ENCODE data around the gene KLHDC8A.

Gene KLHDC8A

GRCh38 chr1:205375835-205376545 lies 19.3 kb upstream of the KLHDC8A start:
- DNase-seq (ENCODE audit: low spot score) = no peak
- TF ChIP-seq, protein P1, sequence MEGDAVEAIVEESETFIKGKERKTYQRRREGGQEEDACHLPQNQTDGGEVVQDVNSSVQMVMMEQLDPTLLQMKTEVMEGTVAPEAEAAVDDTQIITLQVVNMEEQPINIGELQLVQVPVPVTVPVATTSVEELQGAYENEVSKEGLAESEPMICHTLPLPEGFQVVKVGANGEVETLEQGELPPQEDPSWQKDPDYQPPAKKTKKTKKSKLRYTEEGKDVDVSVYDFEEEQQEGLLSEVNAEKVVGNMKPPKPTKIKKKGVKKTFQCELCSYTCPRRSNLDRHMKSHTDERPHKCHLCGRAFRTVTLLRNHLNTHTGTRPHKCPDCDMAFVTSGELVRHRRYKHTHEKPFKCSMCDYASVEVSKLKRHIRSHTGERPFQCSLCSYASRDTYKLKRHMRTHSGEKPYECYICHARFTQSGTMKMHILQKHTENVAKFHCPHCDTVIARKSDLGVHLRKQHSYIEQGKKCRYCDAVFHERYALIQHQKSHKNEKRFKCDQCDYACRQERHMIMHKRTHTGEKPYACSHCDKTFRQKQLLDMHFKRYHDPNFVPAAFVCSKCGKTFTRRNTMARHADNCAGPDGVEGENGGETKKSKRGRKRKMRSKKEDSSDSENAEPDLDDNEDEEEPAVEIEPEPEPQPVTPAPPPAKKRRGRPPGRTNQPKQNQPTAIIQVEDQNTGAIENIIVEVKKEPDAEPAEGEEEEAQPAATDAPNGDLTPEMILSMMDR (IDR thresholded peaks at IDR 0.05; ENCODE audit: extremely low read depth, missing control alignments) = no peak

DNA sequence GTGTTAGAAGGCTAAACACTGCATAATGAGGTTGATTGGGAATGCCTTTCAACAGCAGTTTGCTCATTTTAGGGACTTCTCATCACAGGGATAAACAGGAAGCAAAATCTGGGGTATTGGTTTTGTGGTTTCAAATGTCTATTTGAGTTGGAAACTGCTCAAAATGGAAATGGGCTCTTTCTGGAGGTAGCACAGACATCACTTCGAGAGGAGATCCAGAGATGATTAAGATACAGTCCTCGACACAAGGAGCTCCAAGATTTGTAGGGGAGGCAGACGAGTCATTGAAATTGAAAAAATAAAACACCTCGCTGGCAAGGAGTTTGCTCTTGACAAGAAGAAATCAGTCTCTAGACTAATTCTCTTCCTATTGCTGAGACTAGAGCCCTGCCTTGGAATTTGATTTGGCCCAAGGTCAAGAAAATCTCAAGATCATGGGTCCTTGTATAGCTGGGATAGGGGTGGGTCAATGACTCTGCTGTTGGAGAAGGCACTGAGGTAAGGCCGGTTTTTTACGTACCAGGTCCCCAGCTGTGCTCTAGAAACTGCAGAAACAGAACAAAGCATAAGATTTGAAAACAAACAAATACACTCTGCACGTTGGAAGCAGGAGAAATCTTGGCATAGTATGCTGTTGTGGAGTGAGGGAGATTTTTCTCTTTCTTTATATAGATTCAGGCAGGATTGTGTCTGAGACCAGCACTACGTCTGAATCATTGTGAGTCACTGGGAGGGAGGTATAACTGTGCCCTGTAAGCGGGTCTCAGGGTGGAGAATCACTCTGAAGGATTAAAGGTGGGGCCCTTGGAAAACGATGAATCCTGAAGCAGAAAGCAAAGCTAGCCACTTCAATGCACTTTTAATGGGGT lies 17.7 kb upstream of the KLHDC8A start:
- DNase-seq (ENCODE audit: low spot score) = no peak
- TF ChIP-seq, protein P1 (IDR thresholded peaks at IDR 0.05; ENCODE audit: extremely low read depth, missing control alignments) = no peak

DNA sequence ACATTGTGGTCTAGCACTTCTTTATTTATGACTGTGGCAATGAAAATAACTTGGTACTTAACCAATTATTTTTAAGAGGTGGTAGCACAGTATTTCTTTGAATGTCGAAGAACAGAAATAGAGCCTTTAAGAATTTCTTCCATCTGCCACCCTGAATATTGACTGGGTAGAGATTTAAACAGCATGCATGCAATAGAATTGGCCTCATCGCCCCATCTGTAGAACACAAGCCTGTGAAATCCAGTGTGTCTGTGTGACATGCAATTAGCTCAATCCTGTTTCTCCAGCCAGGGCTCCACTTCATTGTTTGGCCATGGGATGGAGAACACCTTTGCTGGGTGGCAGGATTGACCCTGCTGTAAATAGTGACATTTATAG lies 17.1 kb upstream of the KLHDC8A start:
- TF ChIP-seq, protein P1 (IDR thresholded peaks at IDR 0.05; ENCODE audit: extremely low read depth, missing control alignments) = no peak
- DNase-seq (ENCODE audit: low spot score) = no peak

GRCh38 chr1:205373022-205373797 lies 16.5 kb upstream of the KLHDC8A start:
- DNase-seq (ENCODE audit: low spot score) = no peak
- TF ChIP-seq, protein P1 (IDR thresholded peaks at IDR 0.05; ENCODE audit: extremely low read depth, missing control alignments) = no peak

DNA sequence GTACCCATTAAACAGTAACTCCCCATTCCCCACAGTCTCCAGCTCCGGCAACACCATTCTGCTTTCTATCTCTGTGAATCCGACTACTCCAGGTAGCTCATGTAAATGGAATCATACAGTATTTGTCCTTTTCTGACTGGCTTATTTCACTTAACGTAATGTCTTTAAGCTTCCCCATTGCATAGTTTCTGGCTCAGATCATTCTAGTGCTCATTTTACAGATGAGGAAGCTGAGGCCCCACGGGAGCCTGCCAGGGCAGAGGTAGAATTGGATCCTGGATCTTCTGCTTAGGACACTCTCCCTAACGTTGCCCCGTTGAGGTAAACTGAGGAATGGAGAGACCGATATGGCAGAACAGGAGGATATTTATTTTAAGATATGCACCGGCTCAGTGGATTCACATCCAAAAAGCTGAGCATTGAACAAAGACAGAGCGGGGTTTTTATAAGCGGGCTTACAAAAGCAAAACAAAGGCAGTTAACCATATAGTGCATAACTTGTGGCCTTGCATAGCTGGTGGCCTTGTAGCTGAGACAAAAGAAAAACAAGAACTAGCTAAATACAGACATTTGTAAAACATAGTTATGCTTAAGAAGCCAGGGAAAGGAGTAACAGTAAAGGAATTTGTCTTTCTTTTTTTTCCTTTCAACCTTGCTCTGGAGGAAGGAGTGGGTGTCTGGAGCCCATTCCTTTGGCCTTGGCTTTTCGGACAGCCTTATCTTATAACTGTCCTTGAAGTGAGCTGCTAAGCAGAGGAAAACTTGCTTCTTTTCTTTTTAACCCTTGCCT lies 15.3 kb upstream of the KLHDC8A start:
- no peak for DNase-seq (ENCODE audit: low spot score)
- TF ChIP-seq, protein P1 (IDR thresholded peaks at IDR 0.05; ENCODE audit: extremely low read depth, missing control alignments) = no peak

DNA sequence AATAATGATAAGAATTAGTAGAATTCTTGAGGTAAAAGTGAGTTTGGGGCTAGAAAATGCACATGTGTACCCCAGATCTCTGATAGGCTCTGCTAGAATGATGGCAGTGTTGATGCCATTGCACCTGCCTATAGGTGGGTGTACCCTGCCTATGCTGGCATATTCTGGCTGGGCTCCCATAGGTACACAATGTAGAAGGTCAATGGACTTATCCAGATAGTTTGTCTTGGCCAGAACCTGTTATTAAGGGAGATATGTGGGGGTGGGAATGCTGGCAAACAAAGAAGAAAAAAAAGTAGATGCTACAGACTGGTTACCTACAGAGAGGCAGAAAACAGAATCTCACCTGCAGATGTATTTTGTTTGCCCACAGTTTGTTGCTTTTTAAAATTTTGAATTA lies 14.1 kb upstream of the KLHDC8A start:
- no peak for DNase-seq (ENCODE audit: low spot score)
- TF ChIP-seq, protein P1 (IDR thresholded peaks at IDR 0.05; ENCODE audit: extremely low read depth, missing control alignments) = no peak
